Mesothelial cell of epicardium (in vitro differentiated cells): ENCODE data around the gene OR10J4. TPM values are rescaled to one million over a fixed set of nuclear protein-coding genes. Genes with fewer than 3 reads are reported as not detected.

Source experiments
- DNase-seq, 2 experiments: peaks; one replicate each; pipeline ENCODE4 v3.0.0; 2021; ENCODE audit warnings: low spot score in 2 of 2; ENCODE audit not compliant: unreplicated experiment in 2 of 2
- H3K27ac Mint-ChIP-seq: 2 replicates; pipeline ENCODE4 v1.8.0; 2021; ENCODE audit warnings: mixed read lengths
- H3K27me3 Mint-ChIP-seq: 2 replicates; pipeline ENCODE4 v1.8.0; 2021; ENCODE audit warnings: low read depth, mixed read lengths
- H3K36me3 Mint-ChIP-seq: 2 replicates; pipeline ENCODE4 v1.8.0; 2021; ENCODE audit warnings: mixed read lengths
- H3K4me1 Mint-ChIP-seq: 2 replicates; pipeline ENCODE4 v1.8.0; 2021; ENCODE audit warnings: mixed read lengths
- H3K4me3 Mint-ChIP-seq: 2 replicates; pipeline ENCODE4 v1.8.0; 2021; ENCODE audit warnings: mild to moderate bottlenecking, moderate library complexity, mixed read lengths
- H3K9me3 Mint-ChIP-seq: 2 replicates; pipeline ENCODE4 v1.8.0; 2021; ENCODE audit warnings: mixed read lengths
- CTCF ChIP-seq: fragments of 200-600 bp; sonication (generic); IDR thresholded peaks from one replicate; pipeline ENCODE4 v1.5.0; 2021; ENCODE audit warnings: antibody characterized with exemption; ENCODE audit not compliant: unreplicated experiment
- total RNA-seq: library from RNA; stranded (reverse); gene quantifications from 3 replicates; pipeline ENCODE4 v1.2.1, GENCODE V29; 2021

The OR10J4 gene
- total RNA-seq, result not detected in 3 replicates

GRCh38 chr1:159431904-159432303 is at the start of gene OR10J4:
OR10J4 (plus strand) TSS chr1:159432204.
- peaks cover 78% of the 10 kb centered on the region for H3K9me3 Mint-ChIP-seq
- H3K27ac Mint-ChIP-seq, result no peak within 1 kb of the TSS
- no peak for TF ChIP-seq CTCF
- H3K27me3 Mint-ChIP-seq, result no peaks in the 10 kb centered on the region
- no peak within 1 kb of the TSS for H3K4me3 Mint-ChIP-seq
- H3K4me1 Mint-ChIP-seq, result no peaks in the 10 kb centered on the region
- no peak for DNase-seq
- H3K36me3 Mint-ChIP-seq, result no peaks in the 10 kb centered on the region

GRCh38 chr1:159406821-159407220 is 25.2 kb upstream of the OR10J4 start:
- Mint-ChIP-seq H3K36me3 (no peaks in the 10 kb centered on the region), H3K27ac (no peak overlapping the region), H3K4me3 (no peak overlapping the region), H3K27me3 (no peaks in the 10 kb centered on the region), H3K4me1 (no peaks in the 10 kb centered on the region), H3K9me3 (peaks cover 78% of the 10 kb centered on the region)
- TF ChIP-seq CTCF, result no peak
- no peak for DNase-seq

DNA sequence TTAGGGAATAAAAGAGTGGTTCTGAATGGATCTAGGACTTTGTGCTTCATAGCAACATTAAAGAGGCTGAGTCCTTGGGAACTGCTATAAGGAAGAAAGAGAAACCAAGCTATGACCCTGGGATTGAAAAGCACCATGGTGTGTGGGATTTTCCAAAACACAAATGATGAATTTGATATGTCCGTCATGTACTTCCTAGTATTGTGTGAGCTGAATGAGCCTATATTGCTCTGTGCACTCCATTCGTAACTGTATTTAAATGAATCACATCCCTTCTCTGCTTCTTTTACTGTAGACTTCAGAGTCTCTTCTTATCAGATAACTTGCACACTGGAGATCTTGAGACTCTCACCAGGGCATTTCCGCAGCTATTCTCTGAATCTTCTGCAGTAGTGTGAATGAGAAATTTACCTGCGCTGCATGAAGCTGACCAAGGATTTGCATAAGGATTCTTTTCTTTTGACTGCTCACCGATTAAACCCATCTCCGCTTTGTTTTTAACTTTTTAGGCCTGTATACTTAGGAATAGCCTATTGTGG is 23.1 kb upstream of the OR10J4 start:
- Mint-ChIP-seq H3K9me3 (peaks cover 62% of the 10 kb centered on the region), H3K27ac (no peak overlapping the region), H3K36me3 (no peaks in the 10 kb centered on the region), H3K4me1 (no peaks in the 10 kb centered on the region), H3K27me3 (no peaks in the 10 kb centered on the region), H3K4me3 (no peak overlapping the region)
- no peak for TF ChIP-seq CTCF
- no peak for DNase-seq

DNA sequence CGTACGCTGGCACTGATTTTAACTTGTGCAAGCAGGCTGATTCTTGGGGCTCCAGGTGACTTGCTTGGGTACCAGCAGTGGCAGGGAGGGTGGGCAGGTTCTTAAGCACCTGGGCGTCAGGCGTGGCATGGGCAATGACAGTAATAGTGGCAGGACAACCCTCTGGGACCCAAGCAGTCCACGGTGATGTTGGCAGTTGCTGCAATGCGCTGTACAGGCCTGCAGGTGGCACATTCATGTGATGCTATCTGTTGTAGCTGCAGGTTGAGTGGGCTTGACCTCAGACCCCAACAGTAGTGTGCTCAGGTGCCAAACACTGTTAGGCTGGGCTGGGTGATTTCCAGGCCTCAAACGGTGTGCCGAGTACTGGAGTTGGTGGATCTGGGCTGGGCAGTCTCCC is 10.2 kb upstream of the OR10J4 start:
- no peaks in the 10 kb centered on the region for H3K27me3 Mint-ChIP-seq
- no peaks in the 10 kb centered on the region for H3K36me3 Mint-ChIP-seq
- no peak for TF ChIP-seq CTCF
- peaks cover 57% of the 10 kb centered on the region for H3K9me3 Mint-ChIP-seq
- no peak overlapping the region for H3K4me3 Mint-ChIP-seq
- H3K27ac Mint-ChIP-seq, result no peak overlapping the region
- no peak for DNase-seq
- H3K4me1 Mint-ChIP-seq, result no peaks in the 10 kb centered on the region

- no peak for TF ChIP-seq CTCF
- Mint-ChIP-seq H3K9me3 (peaks cover 67% of the 10 kb centered on the region), H3K4me3 (no peak overlapping the region), H3K4me1 (no peaks in the 10 kb centered on the region), H3K36me3 (no peaks in the 10 kb centered on the region), H3K27me3 (no peaks in the 10 kb centered on the region), H3K27ac (no peak overlapping the region)
- DNase-seq, result no peak
Measured at GRCh38 chr1:159428536-159428935, 3.5 kb upstream of the OR10J4 start.
